Adrenal gland (tissue), 12 donors: ENCODE data around the gene TPRG1L. TPM values are rescaled to one million over a fixed set of nuclear protein-coding genes. Genes with fewer than 3 reads are reported as not detected.

Experiments used
- DNase-seq, 7 donors: peaks; one replicate each; pipeline ENCODE4 v3.0.0-alpha.2; 2019 to 2020
- H3K27ac ChIP-seq, 5 donors: fragments of 200-600 bp; sonication (generic) in 4 of 5; 1 replicate in 3 of 5; 2 replicates in 2 of 5; pipeline versions ENCODE4 v1.5.1 to v1.8.0; 2016 to 2020; ENCODE audit warnings: mild to moderate bottlenecking in 1 of 5
- H3K27me3 ChIP-seq: fragments of 200-600 bp; 2 replicates; pipeline ENCODE4 v1.8.0; 2021
- H3K36me3 ChIP-seq, 2 donors: fragments of 200-600 bp; replicated peaks in 1 of 2; 1 replicate in 1 of 2; 2 replicates in 1 of 2; pipeline versions ENCODE4 v1.5.1 to v1.8.0; 2018 to 2022
- H3K4me1 ChIP-seq, 2 donors: fragments of 200-600 bp; replicated peaks in 1 of 2; 1 replicate in 1 of 2; 2 replicates in 1 of 2; pipeline versions ENCODE4 v1.5.1 to v1.8.0; 2018 to 2021
- H3K4me3 ChIP-seq, 4 donors: fragments of 200-600 bp; sonication (generic) in 3 of 4; one replicate each; pipeline ENCODE4 v1.5.1; 2016 to 2018
- H3K9me3 ChIP-seq, 3 donors: fragments of 200-600 bp; sonication (generic) in 1 of 3; replicated peaks in 1 of 3; 1 replicate in 2 of 3; 2 replicates in 1 of 3; pipeline versions ENCODE4 v1.5.1 to v1.8.0; 2016 to 2021
- CTCF ChIP-seq, 6 experiments: fragments of 450-650 bp in 4 of 6; fragments of 200-600 bp in 2 of 6; sonication (generic) in 1 of 6; IDR thresholded peaks; 1 replicate in 5 of 6; 2 replicates in 1 of 6; pipeline versions ENCODE4 v1.5.1 to v1.8.0; 2016 to 2021; ENCODE audit warnings: antibody characterized with exemption in 6 of 6, mild to moderate bottlenecking in 2 of 6, moderate library complexity in 1 of 6
- POLR2A ChIP-seq, 2 donors: fragments of 450-650 bp; IDR thresholded peaks; one replicate each; pipeline ENCODE4 v1.6.1; 2017; ENCODE audit warnings: antibody characterized with exemption in 2 of 2, mild to moderate bottlenecking in 2 of 2, moderate library complexity in 1 of 2
- WGBS, 4 donors: extraction: QIAGEN DNeasy Blood & Tissue Kit in 2 of 4; methylation state at CpG; one replicate each; pipeline versions ENCODE4 v1.1.5 to v1.1.7; 2013 to 2017; 5-methylcytosine and 5-hydroxymethylcytosine counted together
- intact Hi-C, 2 donors: fragments of 100-400 bp; cut with DNase I; formaldehyde crosslinking; loops; one replicate each; pipeline versions ENCODE4 v1.14.1 to v1.15.0; 2022 to 2023
- polyA plus RNA-seq, 3 donors: library from polyadenylated mRNA; stranded (reverse); fragments of 200-250 nt in 2 of 3; fragments of 350-450 nt in 1 of 3; fragmentation: Illumina TruSeq in 1 of 3; extraction: RNeasy Lipid Tissue Mini Kit (QIAGEN cat#74804) in 1 of 3; gene quantifications; one replicate each; pipeline ENCODE4 v1.2.3, GENCODE V29; 2013 to 2014
- total RNA-seq, 9 donors: library from RNA; depleted of rRNA in 4 of 9; stranded (reverse); fragments of >200 nt in 4 of 9; fragments of 120-200 nt in 1 of 9; fragmentation: NEBNext Ultra II Directional in 1 of 9; extraction: Animal tissue kit (Norgen Biotek cat#: 25700) in 1 of 9; gene quantifications; one replicate each; pipeline versions ENCODE4 v1.1.0 to v1.2.4, GENCODE V29; 2013 to 2023
- donor health status: healthy with polysubstance abuse.
- donor health status: Bipolar disorder and iron deficiency.
- donor health status: DM: yes; HTN: yes; CAD: no.
- donor health status: DM: no; HTN: no; CAD: no.
- donor health status: DM: no; HTN: no; CAD: no.
- donor health status: DM: yes; HTN: yes; CAD: no.

The TPRG1L gene
- total and polyA plus RNA-seq, 12 donors, result 15.8 to 52.1 (median 41.4) TPM

GRCh38 chr1:3625151-3625907 is 514 bp downstream of the TPRG1L start:
- H3K4me3 ChIP-seq, result peak overlapping the region in 3 of 4 donors; percentile 23 to 100 (median 73)
- 3 to 35% (median 4%) methylated on average over 3 to 69 of the region's 71 CpGs for WGBS, 4 donors
- TF ChIP-seq POLR2A (IDR thresholded peaks at IDR 0.05), result peak in 1 of 2 donors; percentile 80
- TF ChIP-seq CTCF (IDR thresholded peaks at IDR 0.05), result no peak
- peaks cover 15 to 32% of the 10 kb centered on the region in 2 donors for H3K4me1 ChIP-seq
- no peaks in the 10 kb centered on the region for H3K27me3 ChIP-seq
- H3K36me3 ChIP-seq, result peaks cover 0 to 31% of the 10 kb centered on the region in 2 donors
- intact Hi-C loops, result no loop called here
- no peaks in the 10 kb centered on the region for H3K9me3 ChIP-seq
- peak; percentile 39 to 85 (median 67) for DNase-seq
- H3K27ac ChIP-seq, result peak overlapping the region in 4 of 5 donors; percentile 52 to 97 (median 82)

GRCh38 chr1:3626025-3626424 is 1.2 kb downstream of the TPRG1L start:
- DNase-seq, result no peak
- H3K36me3 ChIP-seq, result peaks cover 0 to 37% of the 10 kb centered on the region in 2 donors
- no peaks in the 10 kb centered on the region for H3K27me3 ChIP-seq
- H3K9me3 ChIP-seq, result no peaks in the 10 kb centered on the region
- WGBS, 4 donors, result 73 to 80% (median 75%) methylated on average over 4 of the region's 4 CpGs
- intact Hi-C loops, result no loop called here
- TF ChIP-seq POLR2A (IDR thresholded peaks at IDR 0.05) (no peak), CTCF (IDR thresholded peaks at IDR 0.05) (no peak)
- peaks cover 15 to 32% of the 10 kb centered on the region in 2 donors for H3K4me1 ChIP-seq
- H3K27ac ChIP-seq, result peak overlapping the region in 3 of 5 donors; percentile 78 to 97 (median 85)
- H3K4me3 ChIP-seq, result no peak overlapping the region

GRCh38 chr1:3627515-3628253 is 2.9 kb downstream of the TPRG1L start:
- WGBS, 4 donors, result 91 to 95% (median 93%) methylated on average over 14 to 26 of the region's 26 CpGs
- peaks cover 0 to 47% of the 10 kb centered on the region in 2 donors for H3K36me3 ChIP-seq
- no peak for DNase-seq

More at GRCh38 chr1:3627515-3628253, 2.9 kb downstream of the TPRG1L start:
- no peak overlapping the region for H3K4me3 ChIP-seq
- peaks cover 15 to 31% of the 10 kb centered on the region in 2 donors for H3K4me1 ChIP-seq
- no peaks in the 10 kb centered on the region for H3K9me3 ChIP-seq
- intact Hi-C loops, result no loop called here
- H3K27ac ChIP-seq, result no peak overlapping the region
- no peaks in the 10 kb centered on the region for H3K27me3 ChIP-seq
- no peak for TF ChIP-seq POLR2A (IDR thresholded peaks at IDR 0.05)
- TF ChIP-seq CTCF (IDR thresholded peaks at IDR 0.05), result no peak
